Duodenal mucosa (tissue), 2 donors: ENCODE results near the gene SLC22A12.

Experiments used
- H3K27ac ChIP-seq: one replicate; pipeline ENCODE4 v1.7.0; 2013; ENCODE audit warnings: low read depth, low read length
- H3K27me3 ChIP-seq, 2 donors: one replicate each; pipeline ENCODE4 v1.7.0; 2013; ENCODE audit warnings: low read length in 2 of 2, control low read depth in 1 of 2; ENCODE audit not compliant: insufficient read depth in 2 of 2, control insufficient read depth in 1 of 2
- H3K36me3 ChIP-seq, 2 donors: one replicate each; pipeline ENCODE4 v1.7.0; 2013; ENCODE audit warnings: low read length in 2 of 2, control low read depth in 1 of 2; ENCODE audit not compliant: insufficient read depth in 2 of 2, control insufficient read depth in 1 of 2
- H3K4me1 ChIP-seq, 2 donors: one replicate each; pipeline ENCODE4 v1.7.0; 2013; ENCODE audit warnings: low read length in 2 of 2, control low read depth in 1 of 2; ENCODE audit not compliant: insufficient read depth in 2 of 2, control insufficient read depth in 1 of 2
- H3K4me3 ChIP-seq, 2 donors: one replicate each; pipeline ENCODE4 v1.7.0; 2013; ENCODE audit warnings: low read length in 2 of 2, low read depth in 1 of 2
- H3K9ac ChIP-seq, 2 donors: one replicate each; pipeline ENCODE4 v1.7.0; 2013; ENCODE audit warnings: low read length in 2 of 2, low read depth in 1 of 2
- H3K9me3 ChIP-seq, 2 donors: one replicate each; pipeline ENCODE4 v1.7.0; 2013; ENCODE audit warnings: low read length in 2 of 2, control low read depth in 1 of 2; ENCODE audit not compliant: control insufficient read depth in 1 of 2

The SLC22A12 gene

GRCh38 chr11:64604458-64605243 lies 13.6 kb downstream of the SLC22A12 start:
- Histone ChIP-seq H3K27me3 (peaks cover 4 to 6% of the 10 kb centered on the region in 2 donors), H3K4me3 (no peak overlapping the region), H3K36me3 (no peaks in the 10 kb centered on the region)

GRCh38 chr11:64605244-64605560 lies 14.2 kb downstream of the SLC22A12 start:
- no peaks in the 10 kb centered on the region for H3K36me3 ChIP-seq
- no peak overlapping the region for H3K4me3 ChIP-seq
- peaks cover 4 to 6% of the 10 kb centered on the region in 2 donors for H3K27me3 ChIP-seq
- no peak overlapping the region for H3K27ac ChIP-seq
- H3K9ac ChIP-seq = no peak overlapping the region
- H3K4me1 ChIP-seq = no peaks in the 10 kb centered on the region
- no peaks in the 10 kb centered on the region for H3K9me3 ChIP-seq

More at GRCh38 chr11:64604458-64605243, 13.6 kb downstream of the SLC22A12 start:
- Histone ChIP-seq H3K9ac (no peak overlapping the region), H3K4me1 (no peaks in the 10 kb centered on the region), H3K27ac (no peak overlapping the region), H3K9me3 (no peaks in the 10 kb centered on the region)

- Histone ChIP-seq H3K4me1 (no peaks in the 10 kb centered on the region), H3K27ac (no peak overlapping the region), H3K4me3 (no peak overlapping the region), H3K9me3 (no peaks in the 10 kb centered on the region), H3K36me3 (no peaks in the 10 kb centered on the region), H3K27me3 (peaks cover 4 to 8% of the 10 kb centered on the region in 2 donors), H3K9ac (no peak overlapping the region)
Observed at GRCh38 chr11:64605656-64606585, 14.9 kb downstream of the SLC22A12 start.

- H3K4me3 ChIP-seq = no peak overlapping the region
- no peaks in the 10 kb centered on the region for H3K36me3 ChIP-seq
- no peaks in the 10 kb centered on the region for H3K4me1 ChIP-seq
- H3K9me3 ChIP-seq = no peaks in the 10 kb centered on the region
- no peak overlapping the region for H3K27ac ChIP-seq
- no peak overlapping the region for H3K9ac ChIP-seq
- H3K27me3 ChIP-seq = peaks cover 4 to 8% of the 10 kb centered on the region in 2 donors
Observed at GRCh38 chr11:64606796-64607380, 15.9 kb downstream of the SLC22A12 start.

GRCh38 chr11:64607381-64607985 lies 16.5 kb downstream of the SLC22A12 start:
- Histone ChIP-seq H3K36me3 (no peaks in the 10 kb centered on the region), H3K9me3 (no peaks in the 10 kb centered on the region), H3K27me3 (peaks cover 4 to 8% of the 10 kb centered on the region in 2 donors), H3K4me1 (no peaks in the 10 kb centered on the region), H3K9ac (no peak overlapping the region), H3K27ac (no peak overlapping the region), H3K4me3 (no peak overlapping the region)

GRCh38 chr11:64608046-64608445 lies 17.0 kb downstream of the SLC22A12 start:
- Histone ChIP-seq H3K27me3 (peaks cover 4 to 8% of the 10 kb centered on the region in 2 donors), H3K4me3 (no peak overlapping the region), H3K9me3 (no peaks in the 10 kb centered on the region), H3K27ac (no peak overlapping the region), H3K9ac (no peak overlapping the region), H3K36me3 (no peaks in the 10 kb centered on the region), H3K4me1 (no peaks in the 10 kb centered on the region)

- no peaks in the 10 kb centered on the region for H3K4me1 ChIP-seq
- H3K4me3 ChIP-seq = no peak overlapping the region
- H3K9ac ChIP-seq = no peak overlapping the region
- no peaks in the 10 kb centered on the region for H3K9me3 ChIP-seq
- H3K27ac ChIP-seq = no peak overlapping the region
- H3K36me3 ChIP-seq = no peaks in the 10 kb centered on the region
- peaks cover 4 to 8% of the 10 kb centered on the region in 2 donors for H3K27me3 ChIP-seq
Observed at GRCh38 chr11:64608636-64609035, 17.6 kb downstream of the SLC22A12 start.

- Histone ChIP-seq H3K4me3 (no peak overlapping the region), H3K36me3 (no peaks in the 10 kb centered on the region), H3K27me3 (peaks cover 4 to 8% of the 10 kb centered on the region in 2 donors), H3K9ac (no peak overlapping the region), H3K27ac (no peak overlapping the region), H3K4me1 (no peaks in the 10 kb centered on the region), H3K9me3 (no peaks in the 10 kb centered on the region)
Observed at GRCh38 chr11:64609436-64610047, 18.5 kb downstream of the SLC22A12 start.

- H3K36me3 ChIP-seq = no peaks in the 10 kb centered on the region
- H3K4me1 ChIP-seq = no peaks in the 10 kb centered on the region
- H3K9ac ChIP-seq = no peak overlapping the region
- peaks cover 4 to 8% of the 10 kb centered on the region in 2 donors for H3K27me3 ChIP-seq
- no peaks in the 10 kb centered on the region for H3K9me3 ChIP-seq
- H3K4me3 ChIP-seq = no peak overlapping the region
- no peak overlapping the region for H3K27ac ChIP-seq
Observed at GRCh38 chr11:64610596-64610995, 19.6 kb downstream of the SLC22A12 start.
